Measurements from ENCODE around the gene SERINC4.
"Not testable (repeated sequence)": the region's sequence is repeated elsewhere in the genome, so short reads cannot be mapped to it uniquely, and the experiment has no call there.

Gene SERINC4

DNA sequence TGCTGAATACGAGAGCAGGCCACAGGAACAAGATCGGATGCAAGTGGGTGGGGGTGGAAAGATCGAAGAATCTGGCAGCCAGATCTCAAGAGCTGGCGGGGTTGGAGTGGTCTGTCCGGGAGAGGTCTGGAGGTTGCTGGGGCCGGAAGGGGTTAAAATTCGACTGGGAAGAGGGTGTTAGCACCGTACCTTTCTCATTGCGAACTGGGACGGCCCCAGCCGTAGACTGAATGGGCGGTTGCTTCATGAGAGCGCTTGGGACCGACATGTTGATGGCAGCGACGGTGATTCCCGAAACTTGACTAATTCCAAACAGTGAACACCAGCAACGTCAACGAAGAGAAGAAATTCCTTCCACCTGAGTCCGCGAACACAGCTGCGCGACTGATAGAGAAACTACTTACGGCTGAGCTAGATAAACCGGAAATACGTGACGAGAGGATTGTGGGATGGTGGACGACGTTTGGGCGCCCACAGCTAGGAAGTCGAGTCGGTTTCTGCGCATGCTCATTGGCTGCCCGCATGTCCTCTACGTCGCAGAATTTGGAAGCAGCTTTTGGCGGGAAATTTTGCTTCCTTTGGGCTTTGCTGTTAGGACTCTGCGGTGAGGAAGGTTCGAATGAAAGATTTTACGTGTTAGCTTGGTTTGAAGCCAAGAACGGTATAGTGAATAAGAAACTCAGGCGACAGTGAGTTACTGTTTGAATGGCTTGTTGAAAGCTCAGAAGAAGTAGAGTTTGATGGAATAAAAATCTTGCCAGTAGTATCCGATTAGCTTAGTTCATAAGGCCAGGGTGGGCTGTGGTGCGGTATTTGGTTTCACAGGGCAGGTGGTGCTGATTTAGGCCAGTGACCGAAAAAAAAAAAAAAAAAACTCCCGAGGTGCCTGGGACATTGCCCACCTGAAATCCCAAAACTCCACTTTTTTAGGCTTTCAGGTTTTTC, 24.6 kb upstream of the SERINC4 start, which contains the start of gene MFAP1:
MFAP1 (minus strand) TSS at position 389 of the 945 bp plus-strand sequence; CDS start at position 268, 121 bp downstream.
- H3K9me3 ChIP-seq (ENCODE audit: control insufficient read depth, insufficient read depth, low read length) = no peaks in the 10 kb centered on the region

DNA sequence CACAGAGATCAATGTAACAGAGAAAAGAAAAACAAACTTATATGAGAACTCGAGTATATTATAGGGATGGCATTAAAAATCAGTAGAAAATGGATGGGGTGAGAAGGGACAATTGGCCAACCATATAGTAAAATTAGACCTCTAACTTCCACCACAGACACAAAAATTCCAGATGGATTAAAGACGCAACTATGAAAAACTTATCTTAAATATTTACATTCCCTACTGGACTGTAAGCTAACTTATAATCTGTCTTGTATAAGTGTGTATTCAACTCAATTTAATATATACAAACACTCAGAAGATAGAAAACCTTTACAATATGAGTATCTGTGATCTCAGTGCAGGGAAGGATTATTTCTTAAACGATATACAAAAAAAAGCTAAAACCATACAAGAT, 21.5 kb upstream of the SERINC4 start:
- Histone ChIP-seq H3K9me3 (ENCODE audit: control insufficient read depth, insufficient read depth, low read length) (no peaks in the 10 kb centered on the region), H3K4me1 (ENCODE audit: control insufficient read depth, insufficient read depth, low read length) (no peaks in the 10 kb centered on the region), H3K27me3 (ENCODE audit: control insufficient read depth, insufficient read depth, low read length) (no peaks in the 10 kb centered on the region; the same call in 1 of the 2 replicates), H3K4me3 (ENCODE audit: low read depth, low read length) (no peak overlapping the region), H3K36me3 (ENCODE audit: control insufficient read depth, insufficient read depth, low read length) (peaks cover 18% of the 10 kb centered on the region), H3K9ac (ENCODE audit: low read depth, low read length) (no peak overlapping the region), H3K27ac (ENCODE audit: low read depth, low read length) (no peak overlapping the region)

More for the DNA sequence above, 24.6 kb upstream of the SERINC4 start, which contains the start of gene MFAP1:
- Histone ChIP-seq H3K9ac (ENCODE audit: low read depth, low read length) (peak within 1 kb of the TSS; percentile 74), H3K27me3 (ENCODE audit: control insufficient read depth, insufficient read depth, low read length) (no peaks in the 10 kb centered on the region; the same call in 1 of the 2 replicates), H3K4me3 (ENCODE audit: low read depth, low read length) (peak within 1 kb of the TSS; percentile 84), H3K4me1 (ENCODE audit: control insufficient read depth, insufficient read depth, low read length) (no peaks in the 10 kb centered on the region), H3K36me3 (ENCODE audit: control insufficient read depth, insufficient read depth, low read length) (peaks cover 15% of the 10 kb centered on the region; the same call in 1 of the 2 replicates), H3K27ac (ENCODE audit: low read depth, low read length) (peak within 1 kb of the TSS; percentile 88)

DNA sequence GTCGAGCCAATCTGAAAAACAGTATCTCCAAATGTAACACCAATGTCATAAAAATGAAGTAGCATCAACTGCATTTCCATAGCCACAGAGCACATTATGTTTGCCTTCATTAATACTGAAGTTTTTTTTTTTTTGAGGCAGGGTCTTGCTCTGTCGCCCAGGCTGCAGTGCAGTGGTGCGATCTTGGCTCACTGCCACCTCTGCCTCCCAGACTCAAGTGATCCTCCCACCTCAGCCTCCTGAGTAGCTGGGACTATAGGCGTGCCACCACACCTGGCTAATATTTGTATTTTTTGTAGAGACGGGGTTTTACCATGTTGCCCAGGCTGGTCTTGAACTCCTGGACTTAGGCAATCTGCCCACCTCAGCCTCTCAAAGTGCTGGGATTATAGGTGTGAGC, 15.0 kb upstream of the SERINC4 start:
- not testable (repeated sequence) for H3K27ac ChIP-seq (ENCODE audit: low read depth, low read length); H3K9ac ChIP-seq (ENCODE audit: low read depth, low read length); H3K4me1 ChIP-seq (ENCODE audit: control insufficient read depth, insufficient read depth, low read length); H3K9me3 ChIP-seq (ENCODE audit: control insufficient read depth, insufficient read depth, low read length); H3K4me3 ChIP-seq (ENCODE audit: low read depth, low read length); H3K27me3 ChIP-seq (ENCODE audit: control insufficient read depth, insufficient read depth, low read length)
- H3K36me3 ChIP-seq (ENCODE audit: control insufficient read depth, insufficient read depth, low read length) = peaks cover 71% of the 10 kb centered on the region

DNA sequence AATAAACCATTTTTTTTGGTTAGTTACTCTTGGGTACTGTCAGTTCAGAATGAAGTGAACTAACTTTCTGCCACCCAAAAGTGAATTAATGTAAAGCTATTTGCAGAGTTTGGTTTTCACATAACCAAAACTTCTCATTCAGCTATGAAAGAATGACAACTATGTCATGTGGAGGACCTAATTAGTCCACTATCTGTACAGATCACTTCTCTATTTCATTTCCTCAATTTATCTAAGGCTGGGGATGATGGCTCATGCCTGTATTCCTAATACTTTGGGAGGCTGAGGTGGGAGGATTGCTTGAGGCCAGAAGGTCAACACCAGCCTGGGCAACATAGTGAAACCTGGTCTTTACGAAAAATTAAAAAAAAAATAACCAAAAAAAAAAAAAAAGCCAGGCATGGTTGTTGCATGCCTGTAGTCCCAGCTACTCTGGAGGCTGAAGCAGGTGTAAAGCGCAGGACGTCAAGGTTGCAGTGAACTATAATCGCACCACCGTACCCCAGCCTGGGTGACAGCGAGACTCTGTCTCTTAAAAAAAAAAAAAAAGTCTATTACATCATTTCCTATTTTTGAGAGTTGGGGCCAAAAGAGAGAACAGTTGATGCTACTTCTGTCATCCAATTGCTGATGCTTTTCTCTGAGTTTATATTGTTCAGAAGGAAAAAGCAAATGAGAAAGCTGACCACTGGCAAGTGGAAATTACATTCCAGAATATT, 9.1 kb upstream of the SERINC4 start:
- Histone ChIP-seq H3K27ac (ENCODE audit: low read depth, low read length) (no peak overlapping the region), H3K9ac (ENCODE audit: low read depth, low read length) (no peak overlapping the region), H3K9me3 (ENCODE audit: control insufficient read depth, insufficient read depth, low read length) (no peaks in the 10 kb centered on the region), H3K36me3 (ENCODE audit: control insufficient read depth, insufficient read depth, low read length) (peaks cover 95% of the 10 kb centered on the region), H3K27me3 (ENCODE audit: control insufficient read depth, insufficient read depth, low read length) (no peaks in the 10 kb centered on the region), H3K4me1 (ENCODE audit: control insufficient read depth, insufficient read depth, low read length) (no peaks in the 10 kb centered on the region), H3K4me3 (ENCODE audit: low read depth, low read length) (no peak overlapping the region)

DNA sequence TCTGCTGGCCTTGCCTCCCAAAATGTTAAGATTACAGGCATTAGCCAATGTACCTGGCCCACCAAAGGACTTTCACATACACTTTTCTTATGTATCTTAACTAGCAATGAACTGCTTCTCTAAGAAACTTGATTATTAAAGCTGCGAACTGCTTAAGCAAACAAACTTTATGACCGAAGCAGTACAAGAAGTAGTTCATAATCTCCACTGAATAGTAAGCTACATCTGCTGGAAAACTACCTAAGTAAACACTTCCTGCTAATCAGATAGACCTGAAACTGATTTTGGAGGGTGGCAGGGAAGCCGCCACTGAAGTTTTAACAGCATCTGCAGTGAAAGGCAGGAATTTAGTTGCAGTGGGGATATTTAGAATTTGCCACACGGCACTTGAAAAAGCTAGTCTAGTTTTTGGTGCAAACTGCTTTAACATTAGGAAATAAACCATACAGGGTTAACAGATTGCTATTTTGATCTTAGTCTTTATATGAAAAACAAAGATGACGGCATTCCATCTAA, 8.5 kb upstream of the SERINC4 start:
- peaks cover 91% of the 10 kb centered on the region for H3K36me3 ChIP-seq (ENCODE audit: control insufficient read depth, insufficient read depth, low read length)
- no peak overlapping the region for H3K4me3 ChIP-seq (ENCODE audit: low read depth, low read length)

DNA sequence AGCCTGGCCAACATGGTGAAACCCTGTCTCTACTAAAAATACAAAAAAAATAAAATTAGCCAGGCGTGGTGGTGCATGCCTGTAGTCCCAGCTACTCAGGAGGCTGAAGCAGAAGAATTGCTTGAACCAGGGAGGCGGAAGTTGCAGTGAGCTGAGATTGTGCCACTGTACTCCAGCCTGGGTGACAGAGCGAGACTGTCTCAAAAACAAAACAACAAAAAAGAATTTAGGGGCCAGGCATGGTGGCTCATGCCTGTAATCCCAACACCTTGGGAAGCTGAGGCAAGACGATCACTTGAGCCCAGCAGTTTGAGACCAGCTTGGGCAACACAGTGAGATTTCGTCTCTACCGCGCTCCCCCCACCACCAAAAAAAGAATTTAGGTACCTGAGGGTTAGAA, 2.7 kb upstream of the SERINC4 start:
- Histone ChIP-seq H3K4me1 (ENCODE audit: control insufficient read depth, insufficient read depth, low read length) (peaks cover 11% of the 10 kb centered on the region), H3K36me3 (ENCODE audit: control insufficient read depth, insufficient read depth, low read length) (peaks cover 61% of the 10 kb centered on the region)
- not testable (repeated sequence) for H3K27me3 ChIP-seq (ENCODE audit: control insufficient read depth, insufficient read depth, low read length); H3K27ac ChIP-seq (ENCODE audit: low read depth, low read length); H3K9me3 ChIP-seq (ENCODE audit: control insufficient read depth, insufficient read depth, low read length); H3K4me3 ChIP-seq (ENCODE audit: low read depth, low read length); H3K9ac ChIP-seq (ENCODE audit: low read depth, low read length)

More for the DNA sequence above, 8.5 kb upstream of the SERINC4 start:
- no peak overlapping the region for H3K9ac ChIP-seq (ENCODE audit: low read depth, low read length)
- no peaks in the 10 kb centered on the region for H3K27me3 ChIP-seq (ENCODE audit: control insufficient read depth, insufficient read depth, low read length)
- H3K4me1 ChIP-seq (ENCODE audit: control insufficient read depth, insufficient read depth, low read length) = no peaks in the 10 kb centered on the region
- H3K9me3 ChIP-seq (ENCODE audit: control insufficient read depth, insufficient read depth, low read length) = no peaks in the 10 kb centered on the region
- no peak overlapping the region for H3K27ac ChIP-seq (ENCODE audit: low read depth, low read length)

DNA sequence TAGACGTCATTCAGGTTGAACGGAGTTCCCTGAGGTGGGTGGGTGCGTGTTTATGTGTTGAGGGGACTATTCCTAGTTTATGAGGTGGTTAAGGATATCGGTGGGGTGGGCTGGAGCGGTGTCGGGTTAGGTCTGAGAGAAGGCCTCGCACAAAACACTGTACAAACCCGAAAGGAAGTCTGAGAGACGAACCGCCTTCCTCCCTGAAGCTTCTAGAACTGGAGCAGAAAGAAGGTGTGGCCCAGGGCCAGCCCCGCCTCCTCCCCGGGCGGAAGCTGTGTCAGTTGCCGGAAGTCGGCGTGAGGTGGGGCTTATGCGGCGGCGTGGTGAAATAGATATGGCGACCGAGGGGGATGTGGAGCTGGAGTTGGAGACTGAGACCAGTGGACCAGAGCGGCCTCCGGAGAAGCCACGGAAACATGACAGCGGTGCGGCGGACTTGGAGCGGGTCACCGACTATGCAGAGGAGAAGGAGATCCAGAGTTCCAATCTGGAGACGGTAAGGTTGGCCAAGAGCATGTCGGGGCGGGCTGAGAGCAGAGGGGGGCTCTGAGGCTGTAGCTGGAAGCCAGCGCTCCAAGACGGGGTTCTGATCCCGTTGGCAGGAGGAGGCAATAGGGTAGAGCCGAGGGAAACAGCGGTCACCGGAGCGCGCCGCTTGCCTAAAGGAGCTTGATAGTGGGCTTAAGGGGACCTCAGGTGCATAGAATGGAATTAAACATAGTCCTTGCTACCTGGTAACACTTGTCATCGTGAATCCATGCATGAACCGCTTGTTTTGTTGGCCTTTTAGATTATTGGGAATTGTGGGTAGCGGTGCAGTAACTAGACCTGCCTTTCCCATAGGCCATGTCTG, 494 bp upstream of the SERINC4 start, which contains the start of gene HYPK:
HYPK (plus strand) TSS at position 314 of the 856 bp plus-strand sequence; CDS start at position 338, 24 bp downstream.
- Histone ChIP-seq H3K4me3 (ENCODE audit: low read depth, low read length) (peak within 1 kb of the TSS; percentile 95), H3K27ac (ENCODE audit: low read depth, low read length) (peak within 1 kb of the TSS; percentile 81), H3K9me3 (ENCODE audit: control insufficient read depth, insufficient read depth, low read length) (no peaks in the 10 kb centered on the region), H3K4me1 (ENCODE audit: control insufficient read depth, insufficient read depth, low read length) (peaks cover 22% of the 10 kb centered on the region), H3K9ac (ENCODE audit: low read depth, low read length) (peak within 1 kb of the TSS; percentile 77), H3K36me3 (ENCODE audit: control insufficient read depth, insufficient read depth, low read length) (peaks cover 58% of the 10 kb centered on the region), H3K27me3 (ENCODE audit: control insufficient read depth, insufficient read depth, low read length) (no peaks in the 10 kb centered on the region)

DNA sequence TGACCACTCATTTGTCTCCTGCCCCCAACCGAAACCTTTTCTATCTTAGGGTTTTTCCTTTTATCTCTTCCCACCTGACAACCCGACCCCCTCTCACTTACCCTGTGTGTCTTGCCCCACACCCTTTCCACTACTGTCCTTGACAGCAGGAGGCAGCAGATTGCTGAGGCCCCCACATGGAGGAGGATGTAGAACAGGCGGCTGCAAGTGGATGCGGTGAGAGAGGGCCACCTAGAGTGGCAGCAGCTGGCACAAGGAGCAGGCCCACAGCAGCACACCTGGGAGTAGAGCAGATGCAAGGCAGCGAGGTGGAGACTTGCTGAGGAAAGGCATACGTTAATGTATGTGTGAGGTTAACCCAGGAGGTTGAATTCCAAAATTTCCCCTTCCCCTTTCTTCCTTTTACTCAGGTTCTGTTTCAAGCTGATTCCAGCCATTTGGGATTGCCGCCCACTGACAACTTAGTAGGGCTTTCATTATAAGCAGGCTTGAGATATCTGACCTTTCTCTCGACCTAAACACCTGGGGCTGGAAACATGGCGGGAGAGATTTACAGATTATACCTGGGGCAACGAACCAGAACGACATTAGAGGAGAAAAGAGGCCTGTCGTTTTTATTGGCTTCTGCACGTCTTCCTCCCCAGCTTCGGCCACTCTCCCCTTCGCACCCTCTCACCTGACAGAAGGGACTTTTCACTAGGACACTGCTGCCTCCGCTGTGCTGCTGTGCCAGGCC, 643 bp downstream of the SERINC4 start:
- peaks cover 33% of the 10 kb centered on the region for H3K4me1 ChIP-seq (ENCODE audit: control insufficient read depth, insufficient read depth, low read length)
- H3K27ac ChIP-seq (ENCODE audit: low read depth, low read length) = peak overlapping the region; percentile 81

DNA sequence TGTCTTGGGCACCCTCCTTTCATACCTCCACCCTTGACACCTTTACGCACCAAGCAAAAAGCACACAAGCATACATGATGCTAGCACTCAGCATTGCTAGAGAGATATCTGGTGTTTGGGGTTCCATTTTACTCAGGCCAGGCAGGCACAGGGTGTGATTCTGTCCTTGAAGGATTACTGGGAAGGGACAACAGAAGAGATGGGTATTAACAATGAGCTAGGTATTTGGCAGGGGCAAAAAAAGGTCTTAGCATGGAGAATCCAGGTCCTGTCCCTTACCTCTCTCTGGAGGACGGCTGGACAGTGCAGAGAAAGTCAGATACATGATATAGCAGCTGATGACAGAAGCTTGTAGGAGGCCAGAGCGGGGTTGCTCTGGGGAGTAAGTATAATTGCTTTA, 3.5 kb downstream of the SERINC4 start:
- no peaks in the 10 kb centered on the region for H3K27me3 ChIP-seq (ENCODE audit: control insufficient read depth, insufficient read depth, low read length)
- peak overlapping the region; percentile 48 for H3K27ac ChIP-seq (ENCODE audit: low read depth, low read length)
- H3K9me3 ChIP-seq (ENCODE audit: control insufficient read depth, insufficient read depth, low read length) = no peaks in the 10 kb centered on the region
- no peak overlapping the region for H3K9ac ChIP-seq (ENCODE audit: low read depth, low read length)
- H3K4me3 ChIP-seq (ENCODE audit: low read depth, low read length) = no peak overlapping the region
- H3K4me1 ChIP-seq (ENCODE audit: control insufficient read depth, insufficient read depth, low read length) = peaks cover 44% of the 10 kb centered on the region
- peaks cover 53% of the 10 kb centered on the region for H3K36me3 ChIP-seq (ENCODE audit: control insufficient read depth, insufficient read depth, low read length)

More for the DNA sequence above, 643 bp downstream of the SERINC4 start:
- no peak overlapping the region for H3K9ac ChIP-seq (ENCODE audit: low read depth, low read length)
- H3K27me3 ChIP-seq (ENCODE audit: control insufficient read depth, insufficient read depth, low read length) = no peaks in the 10 kb centered on the region
- no peak overlapping the region for H3K4me3 ChIP-seq (ENCODE audit: low read depth, low read length)
- no peaks in the 10 kb centered on the region for H3K9me3 ChIP-seq (ENCODE audit: control insufficient read depth, insufficient read depth, low read length)
- H3K36me3 ChIP-seq (ENCODE audit: control insufficient read depth, insufficient read depth, low read length) = peaks cover 58% of the 10 kb centered on the region

Measured in HUES48 (cell line).